Gastrocnemius medialis (tissue), 4 donors: Measurements from ENCODE around the gene YAE1. TPM values are rescaled to one million over a fixed set of nuclear protein-coding genes. Genes with fewer than 3 reads are reported as not detected.

Source experiments
- ATAC-seq, 2 donors: fragments of 150-250 bp; one replicate each; pipeline ENCODE4 v1.9.1; 2016
- DNase-seq, 2 donors: peaks; one replicate each; pipeline ENCODE4 v3.0.0-alpha.2; 2019
- H3K27ac ChIP-seq, 4 donors: fragments of 200-600 bp; sonication (generic); 1 replicate in 1 of 4; 2 replicates in 3 of 4; pipeline ENCODE4 v1.5.1; 2016 to 2018; ENCODE audit warnings: mild to moderate bottlenecking in 2 of 4, moderate library complexity in 1 of 4
- H3K27me3 ChIP-seq, 3 donors: fragments of 200-600 bp; sonication (generic) in 2 of 3; 1 replicate in 1 of 3; 2 replicates in 2 of 3; pipeline versions ENCODE4 v1.5.1 to v1.6.0; 2016 to 2019; ENCODE audit warnings: mild to moderate bottlenecking in 1 of 3, moderate library complexity in 1 of 3
- H3K36me3 ChIP-seq, 2 donors: fragments of 200-600 bp; sonication (generic) in 1 of 2; one replicate each; pipeline ENCODE4 v1.5.1; 2017 to 2018
- H3K4me1 ChIP-seq, 2 donors: fragments of 200-600 bp; sonication (generic) in 1 of 2; one replicate each; pipeline ENCODE4 v1.5.1; 2016 to 2017; ENCODE audit warnings: mild to moderate bottlenecking in 2 of 2
- H3K4me3 ChIP-seq, 4 donors: fragments of 200-600 bp; sonication (generic) in 3 of 4; 1 replicate in 1 of 4; 2 replicates in 3 of 4; pipeline ENCODE4 v1.5.1; 2016 to 2019; ENCODE audit warnings: mild to moderate bottlenecking in 2 of 4
- H3K9me3 ChIP-seq, 3 donors: fragments of 200-600 bp; sonication (generic) in 2 of 3; 1 replicate in 1 of 3; 2 replicates in 2 of 3; pipeline ENCODE4 v1.5.1; 2016 to 2019
- POLR2A ChIP-seq, 2 donors: fragments of 450-650 bp; IDR thresholded peaks; one replicate each; pipeline ENCODE4 v1.6.1; 2017; ENCODE audit warnings: antibody characterized with exemption in 2 of 2, mild to moderate bottlenecking in 2 of 2, moderate library complexity in 2 of 2
- in situ Hi-C, 4 donors: fragments of 200-750 bp; cut with MboI; loops; one replicate each; pipeline versions ENCODE4 v1.15.0 to v1.8.0; 2017; ENCODE audit warnings: low sequenced_read_pairs in 4 of 4
- intact Hi-C: fragments of 100-400 bp; cut with DNase I; formaldehyde crosslinking; loops from one replicate; pipeline ENCODE4 v1.15.1; 2023; ENCODE audit warnings: low total_unique reads
- total RNA-seq, 4 donors: library from RNA; depleted of rRNA; stranded (reverse); fragments of >200 nt; gene quantifications; one replicate each; pipeline versions ENCODE4 v1.1.0 to v1.2.3, GENCODE V29; 2016
- TF ChIP-seq, protein P1 (sequence below), 5 experiments: fragments of 450-650 bp in 3 of 5; fragments of 200-600 bp in 2 of 5; sonication (generic) in 2 of 5; IDR thresholded peaks in 4 of 5; conservative IDR thresholded peaks in 1 of 5; 1 replicate in 4 of 5; 2 replicates in 1 of 5; pipeline ENCODE4 v1.5.1; 2016 to 2019; ENCODE audit warnings: antibody characterized with exemption in 5 of 5, mild to moderate bottlenecking in 3 of 5, moderate library complexity in 3 of 5

Gene YAE1
- total RNA-seq, 4 donors from 2014 or later, result 4.6 to 20.2 (median 10.2) TPM

DNA sequence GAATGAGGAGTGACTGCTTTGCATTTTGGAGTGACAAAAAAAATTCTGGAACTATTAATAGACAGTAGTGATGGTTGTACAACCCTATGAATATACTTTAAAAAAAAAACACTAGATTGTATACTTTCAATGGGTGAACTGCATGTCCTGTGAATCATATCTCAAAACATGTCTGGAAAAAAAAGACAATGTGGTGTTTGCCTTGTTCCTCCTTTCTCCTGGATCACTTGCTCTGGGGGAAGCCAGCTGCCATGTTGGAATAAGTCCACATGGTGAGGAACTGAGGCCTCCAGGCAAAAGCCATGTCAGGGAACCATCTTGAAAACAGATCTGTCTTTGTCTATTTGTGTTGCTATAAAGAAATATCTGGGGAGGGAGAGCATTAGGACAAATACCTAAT lies 39.5 kb upstream of the YAE1 start:
- Histone ChIP-seq H3K9me3 (no peaks in the 10 kb centered on the region), H3K27ac (no peak overlapping the region), H3K4me3 (no peak overlapping the region), H3K36me3 (no peaks in the 10 kb centered on the region), H3K27me3 (no peaks in the 10 kb centered on the region), H3K4me1 (no peaks in the 10 kb centered on the region)
- TF ChIP-seq, protein P1, sequence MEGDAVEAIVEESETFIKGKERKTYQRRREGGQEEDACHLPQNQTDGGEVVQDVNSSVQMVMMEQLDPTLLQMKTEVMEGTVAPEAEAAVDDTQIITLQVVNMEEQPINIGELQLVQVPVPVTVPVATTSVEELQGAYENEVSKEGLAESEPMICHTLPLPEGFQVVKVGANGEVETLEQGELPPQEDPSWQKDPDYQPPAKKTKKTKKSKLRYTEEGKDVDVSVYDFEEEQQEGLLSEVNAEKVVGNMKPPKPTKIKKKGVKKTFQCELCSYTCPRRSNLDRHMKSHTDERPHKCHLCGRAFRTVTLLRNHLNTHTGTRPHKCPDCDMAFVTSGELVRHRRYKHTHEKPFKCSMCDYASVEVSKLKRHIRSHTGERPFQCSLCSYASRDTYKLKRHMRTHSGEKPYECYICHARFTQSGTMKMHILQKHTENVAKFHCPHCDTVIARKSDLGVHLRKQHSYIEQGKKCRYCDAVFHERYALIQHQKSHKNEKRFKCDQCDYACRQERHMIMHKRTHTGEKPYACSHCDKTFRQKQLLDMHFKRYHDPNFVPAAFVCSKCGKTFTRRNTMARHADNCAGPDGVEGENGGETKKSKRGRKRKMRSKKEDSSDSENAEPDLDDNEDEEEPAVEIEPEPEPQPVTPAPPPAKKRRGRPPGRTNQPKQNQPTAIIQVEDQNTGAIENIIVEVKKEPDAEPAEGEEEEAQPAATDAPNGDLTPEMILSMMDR (IDR thresholded peaks at IDR 0.05 in 4 of 5, conservative IDR thresholded peaks at IDR 0.05 in 1 of 5), result no peak
- no peak for TF ChIP-seq POLR2A (IDR thresholded peaks at IDR 0.05)
- in situ Hi-C loops (no loop called here), intact Hi-C loops (no loop called here)
- no peak for ATAC-seq
- DNase-seq, result no peak

GRCh38 chr7:39527296-39527695 lies 38.9 kb upstream of the YAE1 start:
- no peaks in the 10 kb centered on the region for H3K27me3 ChIP-seq
- intact Hi-C loops, result no loop called here
- no peak for ATAC-seq

GRCh38 chr7:39527951-39528350 lies 38.3 kb upstream of the YAE1 start:
- intact Hi-C loops (no loop called here), in situ Hi-C loops (no loop called here)
- no peak overlapping the region for H3K4me3 ChIP-seq

More at GRCh38 chr7:39527296-39527695, 38.9 kb upstream of the YAE1 start:
- no peaks in the 10 kb centered on the region for H3K36me3 ChIP-seq
- no peaks in the 10 kb centered on the region for H3K4me1 ChIP-seq
- no peak overlapping the region for H3K4me3 ChIP-seq
- no peak for TF ChIP-seq POLR2A (IDR thresholded peaks at IDR 0.05)
- TF ChIP-seq, protein P1 (IDR thresholded peaks at IDR 0.05 in 4 of 5, conservative IDR thresholded peaks at IDR 0.05 in 1 of 5), result no peak
- in situ Hi-C loops, result no loop called here
- no peak overlapping the region for H3K27ac ChIP-seq
- no peak for DNase-seq
- H3K9me3 ChIP-seq, result no peaks in the 10 kb centered on the region

DNA sequence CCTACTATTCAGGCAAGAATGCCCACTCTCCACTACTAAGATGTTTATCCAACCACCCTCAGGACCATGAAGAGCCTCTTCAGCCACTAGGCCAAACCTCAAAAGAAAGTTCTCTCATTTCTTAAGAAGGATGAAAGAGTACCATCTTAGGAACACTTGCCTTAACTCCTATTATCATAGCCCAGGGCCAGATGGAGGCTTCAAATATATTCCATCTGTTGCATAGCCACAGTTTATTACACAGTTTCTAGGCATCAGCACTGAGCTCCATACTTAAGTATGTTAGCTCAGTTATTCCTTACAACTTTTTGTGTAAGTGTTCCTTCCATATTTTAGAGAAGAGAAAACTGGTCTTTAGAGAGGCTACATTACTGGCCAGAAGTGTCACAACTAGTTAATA lies 37.4 kb upstream of the YAE1 start:
- Histone ChIP-seq H3K36me3 (no peaks in the 10 kb centered on the region), H3K4me3 (no peak overlapping the region), H3K4me1 (no peaks in the 10 kb centered on the region), H3K27ac (no peak overlapping the region), H3K9me3 (no peaks in the 10 kb centered on the region), H3K27me3 (no peaks in the 10 kb centered on the region)
- ATAC-seq, result no peak
- DNase-seq, result no peak
- TF ChIP-seq, protein P1 (IDR thresholded peaks at IDR 0.05 in 4 of 5, conservative IDR thresholded peaks at IDR 0.05 in 1 of 5), result no peak
- no peak for TF ChIP-seq POLR2A (IDR thresholded peaks at IDR 0.05)
- intact Hi-C loops, result no loop called here
- in situ Hi-C loops, result no loop called here

More at GRCh38 chr7:39527951-39528350, 38.3 kb upstream of the YAE1 start:
- no peak overlapping the region for H3K27ac ChIP-seq
- no peaks in the 10 kb centered on the region for H3K9me3 ChIP-seq
- DNase-seq (no peak), ATAC-seq (no peak)
- H3K4me1 ChIP-seq, result no peaks in the 10 kb centered on the region
- H3K27me3 ChIP-seq, result no peaks in the 10 kb centered on the region
- TF ChIP-seq POLR2A (IDR thresholded peaks at IDR 0.05), result no peak
- TF ChIP-seq, protein P1 (IDR thresholded peaks at IDR 0.05 in 4 of 5, conservative IDR thresholded peaks at IDR 0.05 in 1 of 5), result no peak
- H3K36me3 ChIP-seq, result no peaks in the 10 kb centered on the region

DNA sequence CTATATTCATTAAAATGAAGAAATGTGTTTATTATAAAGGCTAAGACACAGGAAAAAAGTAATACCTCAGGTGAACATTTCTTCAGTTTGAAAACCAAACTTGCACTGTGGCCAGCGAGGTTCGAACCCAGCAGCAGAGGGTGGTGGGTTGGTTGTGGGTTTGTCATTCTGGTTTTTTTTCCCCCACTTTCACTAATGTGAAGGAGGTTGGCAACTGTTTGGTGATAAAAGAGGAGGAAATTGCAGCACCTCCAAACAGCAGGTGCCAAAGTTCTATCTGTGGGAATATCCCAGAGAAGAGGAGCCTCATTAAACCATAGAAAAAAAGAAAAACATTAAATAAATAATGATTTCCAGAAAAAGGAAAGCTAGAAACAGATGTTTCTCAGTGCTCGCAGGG lies 36.6 kb upstream of the YAE1 start:
- Histone ChIP-seq H3K4me1 (no peaks in the 10 kb centered on the region), H3K27ac (no peak overlapping the region), H3K9me3 (no peaks in the 10 kb centered on the region), H3K27me3 (no peaks in the 10 kb centered on the region), H3K36me3 (no peaks in the 10 kb centered on the region), H3K4me3 (no peak overlapping the region)
- DNase-seq (no peak), ATAC-seq (no peak)
- TF ChIP-seq POLR2A (IDR thresholded peaks at IDR 0.05), result no peak
- TF ChIP-seq, protein P1 (IDR thresholded peaks at IDR 0.05 in 4 of 5, conservative IDR thresholded peaks at IDR 0.05 in 1 of 5), result no peak
- intact Hi-C loops, result no loop called here
- in situ Hi-C loops, result no loop called here
